ENCODE results near the gene ASCL5.

DNA sequence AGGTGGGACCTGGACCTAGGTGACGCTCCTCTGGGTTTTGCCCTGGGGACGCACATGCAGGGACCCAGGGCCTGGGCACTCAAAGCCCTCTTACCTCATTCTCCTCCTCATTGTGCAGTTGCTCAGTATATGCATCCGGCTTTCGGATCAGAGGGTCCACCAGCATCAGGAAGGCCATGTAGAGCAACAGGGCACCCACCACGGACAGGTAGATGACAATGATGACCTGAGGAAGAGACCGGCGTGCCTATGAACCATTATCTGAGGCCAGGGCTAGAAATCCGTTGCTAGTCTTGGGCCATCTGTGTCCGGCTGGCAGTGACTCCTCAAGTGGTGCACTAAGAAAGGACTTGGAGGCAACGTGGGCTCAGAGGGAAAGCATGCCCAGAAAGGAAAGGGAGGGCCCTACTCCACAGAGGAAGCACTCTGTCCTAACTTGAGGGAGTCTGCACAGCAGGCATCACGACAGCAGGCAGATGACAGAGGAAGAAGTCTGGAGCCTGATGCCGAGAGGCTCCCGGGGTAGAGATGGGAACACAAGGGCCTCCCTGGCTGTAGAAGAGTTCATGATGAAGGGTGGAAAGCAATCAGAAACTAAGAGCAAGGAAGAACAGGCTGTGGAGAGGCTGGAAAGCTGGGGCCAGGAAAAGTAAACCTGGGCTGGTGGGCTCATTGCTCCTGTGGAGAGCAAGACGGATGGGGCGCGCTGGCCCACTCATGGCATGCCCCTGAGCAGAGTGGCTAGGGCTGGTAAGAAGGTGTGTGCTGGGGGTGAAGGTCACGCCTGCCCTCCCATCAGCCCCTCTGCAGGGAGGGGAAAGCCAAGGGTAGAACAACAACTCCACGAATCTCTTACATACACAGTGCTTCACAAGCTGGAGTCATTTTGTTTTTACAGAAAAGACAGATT lies 17.0 kb upstream of the ASCL5 start:
- no peak for TF ChIP-seq TEAD1 (CRISPR knock-in tag; IDR thresholded peaks at IDR 0.05)
- TF ChIP-seq CTCF (IDR thresholded peaks at IDR 0.05 in 2 of 3, conservative IDR thresholded peaks at IDR 0.05 in 1 of 3; ENCODE audit: insufficient read depth in 2 of 3, low read depth in 1 of 3, low read length in 3 of 3) = no peak
- no peak for TF ChIP-seq TFE3 (CRISPR knock-in tag; IDR thresholded peaks at IDR 0.05)
- TF ChIP-seq MGA (IDR thresholded peaks at IDR 0.05) = no peak
- TF ChIP-seq EGR1 (conservative IDR thresholded peaks at IDR 0.05) = no peak

Data from K562 (cell line).